OCI-LY3 (cell line): ENCODE results near the gene SLC9C2.

Experiments
- CTCF ChIP-seq: fragments of 200-600, 300-600 bp; sonication (generic); IDR thresholded peaks from 2 replicates; pipeline ENCODE4 v1.5.1; 2014; ENCODE audit warnings: antibody characterized with exemption, low read length, low read depth
- EZH2phosphoT487 ChIP-seq: fragments of 200-600 bp; shearing (Covaris generic); IDR thresholded peaks from 2 replicates; pipeline ENCODE4 v1.6.1; 2018; ENCODE audit warnings: antibody characterized with exemption, mixed run types, low read depth

GRCh38 chr1:173477286-173478093 lies 125.4 kb downstream of the SLC9C2 start, which contains the start of gene PRDX6:
- TF ChIP-seq CTCF (no peak; the same call in 1 of the 2 replicates), EZH2phosphoT487 (no peak)
